GM08714 (cell line): ENCODE data around the gene EFCAB6.

Source experiments
- H3K4me3 ChIP-seq: fragments of 200-500 bp; sonication (Bioruptor generic); 2 replicates; pipeline ENCODE4 v1.5.1; 2014; ENCODE audit warnings: mild to moderate bottlenecking, low read length, inconsistent platforms
- ZNF274 ChIP-seq: IDR thresholded peaks from 2 replicates; pipeline ENCODE4 v1.6.1; 2012; ENCODE audit warnings: mild to moderate bottlenecking, low read depth, low read length

The EFCAB6 gene

DNA sequence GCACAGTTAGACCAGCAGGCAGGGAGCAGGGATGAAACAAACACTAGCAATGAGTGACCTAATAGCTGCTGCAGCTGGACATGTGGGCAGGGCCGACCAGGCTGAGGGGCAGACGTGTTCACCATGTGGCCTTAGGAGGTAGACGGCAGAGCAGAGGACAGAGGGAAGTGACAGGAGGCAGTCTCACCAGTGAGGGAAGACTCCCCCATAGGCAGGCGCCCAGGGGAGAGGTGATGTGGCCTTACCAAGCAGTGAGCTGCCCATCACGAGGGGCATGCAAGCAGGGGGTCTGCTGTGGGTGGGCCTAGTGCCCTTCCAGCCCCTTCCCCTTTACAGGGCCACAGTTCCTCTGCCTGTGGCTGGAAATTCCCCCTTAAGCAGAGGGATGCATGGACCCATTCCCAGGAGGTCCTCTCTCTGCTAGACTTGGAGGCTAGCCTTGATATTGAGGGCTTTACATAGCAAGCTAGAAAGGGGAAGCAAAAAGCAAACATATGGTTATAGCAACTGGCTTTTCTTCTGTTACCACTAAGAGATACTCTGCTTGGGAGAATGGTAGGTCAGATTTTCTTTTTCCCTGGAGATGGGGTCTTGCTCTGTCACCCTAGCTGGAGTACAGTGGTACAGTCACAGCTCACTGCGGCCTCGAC is 332.7 kb downstream of the EFCAB6 start:
- TF ChIP-seq ZNF274: no peak
- no peak overlapping the region for H3K4me3 ChIP-seq
